GM23248 (cell line): ENCODE data around the gene ITGA4. TPM values are rescaled to one million over a fixed set of nuclear protein-coding genes. Genes with fewer than 3 reads are reported as not detected.

ENCODE experiments used
- DNase-seq: peaks from one replicate; pipeline ENCODE4 v3.0.0-alpha.2; 2015
- H2AFZ ChIP-seq: fragments of 200-600 bp; sonication (generic); 2 replicates; pipeline ENCODE4 v1.6.1; 2016; ENCODE audit warnings: antibody characterized with exemption
- H3F3A ChIP-seq: fragments of 200-600 bp; sonication (generic); 2 replicates; pipeline ENCODE4 v1.6.1; 2016; ENCODE audit warnings: mild to moderate bottlenecking, antibody characterized with exemption, mixed run types; ENCODE audit not compliant: insufficient read depth
- H3K27ac ChIP-seq: fragments of 200-600 bp; sonication (generic); 2 replicates; pipeline ENCODE4 v1.5.1; 2016; ENCODE audit warnings: mild to moderate bottlenecking
- H3K27me3 ChIP-seq: fragments of 200-600 bp; sonication (generic); replicated peaks from 2 replicates; pipeline ENCODE4 v1.6.1; 2016; ENCODE audit warnings: mild to moderate bottlenecking; ENCODE audit not compliant: insufficient read depth
- H3K36me3 ChIP-seq: fragments of 200-600 bp; sonication (generic); 2 replicates; pipeline ENCODE4 v1.6.1; 2016; ENCODE audit warnings: low read depth, mild to moderate bottlenecking
- H3K4me1 ChIP-seq: fragments of 200-600 bp; sonication (generic); 2 replicates; pipeline ENCODE4 v1.6.1; 2016; ENCODE audit warnings: mild to moderate bottlenecking; ENCODE audit not compliant: insufficient read depth
- H3K4me2 ChIP-seq: fragments of 200-600 bp; sonication (generic); one replicate; pipeline ENCODE4 v1.6.1; 2016; ENCODE audit warnings: mild to moderate bottlenecking; ENCODE audit not compliant: unreplicated experiment
- H3K4me3 ChIP-seq: fragments of 200-600 bp; sonication (generic); 2 replicates; pipeline ENCODE4 v1.5.1; 2016; ENCODE audit warnings: mild to moderate bottlenecking
- H3K79me2 ChIP-seq: fragments of 200-600 bp; sonication (generic); 2 replicates; pipeline ENCODE4 v1.6.1; 2016; ENCODE audit warnings: mild to moderate bottlenecking; ENCODE audit not compliant: insufficient read depth
- H3K9ac ChIP-seq: fragments of 200-600 bp; sonication (generic); 2 replicates; pipeline ENCODE4 v1.6.1; 2016; ENCODE audit warnings: mild to moderate bottlenecking
- H3K9me2 ChIP-seq: fragments of 200-600 bp; sonication (generic); 2 replicates; pipeline ENCODE4 v1.6.1; 2016; ENCODE audit warnings: mixed run types, mild to moderate bottlenecking, moderate library complexity; ENCODE audit not compliant: insufficient read depth
- H3K9me3 ChIP-seq: fragments of 200-600 bp; sonication (generic); one replicate; pipeline ENCODE4 v1.6.1; 2017; ENCODE audit warnings: low read depth
- H4K20me1 ChIP-seq: fragments of 200-600 bp; sonication (generic); 2 replicates; pipeline ENCODE4 v1.6.0; 2016; ENCODE audit not compliant: insufficient read depth
- EZH2 ChIP-seq: fragments of 200-600 bp; sonication (generic); IDR thresholded peaks from 2 replicates; pipeline ENCODE4 v1.6.1; 2018; ENCODE audit warnings: antibody characterized with exemption, mild to moderate bottlenecking; ENCODE audit not compliant: insufficient read depth, poor library complexity, severe bottlenecking
- EZH2phosphoT487 ChIP-seq: fragments of 200-600 bp; sonication (generic); IDR thresholded peaks from 2 replicates; pipeline ENCODE4 v1.6.1; 2018; ENCODE audit warnings: antibody characterized with exemption, moderate library complexity, mild to moderate bottlenecking, low read depth; ENCODE audit not compliant: insufficient read depth
- WGBS, 2 experiments: methylation state at CpG; one replicate each; pipeline ENCODE4 v1.1.6; 2015 to 2017; ENCODE audit warnings: low lambda C conversion rate in 2 of 2, low coverage in 1 of 2; ENCODE audit errors: missing lambda C conversion rate in 2 of 2; 5-methylcytosine and 5-hydroxymethylcytosine counted together
- in situ Hi-C: fragments of 300-500 bp; cut with MboI; formaldehyde crosslinking; loops from 2 replicates; pipeline ENCODE4 v1.15.0; 2020
- polyA plus RNA-seq: library from polyadenylated mRNA; unstranded; fragments of >200 nt; fragmentation: Nextera tagmentation; extraction: Ambion mirVana; gene quantifications from 2 replicates; pipeline ENCODE4 v1.2.1, GENCODE V29; 2016
- total RNA-seq: library from RNA; depleted of rRNA; stranded (reverse); fragments of >200 nt; shearing (Covaris generic); gene quantifications from 2 replicates; pipeline ENCODE4 v1.2.3, GENCODE V29; 2014

The ITGA4 gene
- total and polyA plus RNA-seq, 2 experiments from 2014 or later: 26.3 to 33.3 TPM

- in situ Hi-C loops: no loop called here
- no peaks in the 10 kb centered on the region for H3K9me3 ChIP-seq
- 72 to 73% methylated on average over 3 of the region's 3 CpGs for WGBS, 2 experiments
Observed at GRCh38 chr2:181474222-181474881, 17.2 kb downstream of the ITGA4 start.

GRCh38 chr2:181483211-181483610, 26.0 kb downstream of the ITGA4 start:
- Histone ChIP-seq H3K79me2 (no peaks in the 10 kb centered on the region), H3K27me3 (no peaks in the 10 kb centered on the region), H3K27ac (no peak overlapping the region), H3K36me3 (peaks cover 19% of the 10 kb centered on the region; the same call in 1 of the 2 replicates), H3K4me3 (no peak overlapping the region), H3K4me1 (no peaks in the 10 kb centered on the region), H3K9ac (no peak overlapping the region), H3K9me3 (no peaks in the 10 kb centered on the region), H3K9me2 (no peaks in the 10 kb centered on the region), H3F3A (no peaks in the 10 kb centered on the region), H2AFZ (no peak overlapping the region), H4K20me1 (no peaks in the 10 kb centered on the region), H3K4me2 (no peak overlapping the region)
- no peak for DNase-seq
- TF ChIP-seq EZH2phosphoT487: no peak
- TF ChIP-seq EZH2: no peak
- in situ Hi-C loops: no loop called here
- WGBS, 2 experiments: 94 to 96% methylated on average over 2 of the region's 2 CpGs

More at GRCh38 chr2:181474222-181474881, 17.2 kb downstream of the ITGA4 start:
- Histone ChIP-seq H3K27me3 (no peaks in the 10 kb centered on the region), H2AFZ (no peak overlapping the region), H3K27ac (no peak overlapping the region), H3F3A (no peaks in the 10 kb centered on the region), H3K9ac (no peak overlapping the region), H3K9me2 (no peaks in the 10 kb centered on the region), H3K4me2 (no peak overlapping the region), H3K4me1 (no peaks in the 10 kb centered on the region), H3K36me3 (0 out of 2 replicates have a peak, but pooled peaks cover 21% of the 10 kb centered on the region), H4K20me1 (no peaks in the 10 kb centered on the region), H3K4me3 (no peak overlapping the region), H3K79me2 (peaks cover 19% of the 10 kb centered on the region; the same call in 1 of the 2 replicates)
- DNase-seq: no peak
- TF ChIP-seq EZH2phosphoT487 (no peak), EZH2 (no peak)

GRCh38 chr2:181483876-181484275, 26.7 kb downstream of the ITGA4 start:
- no peak for DNase-seq
- Histone ChIP-seq H3K4me3 (no peak overlapping the region), H3K9ac (no peak overlapping the region), H3K79me2 (no peaks in the 10 kb centered on the region), H3K9me2 (no peaks in the 10 kb centered on the region), H3K27ac (no peak overlapping the region), H4K20me1 (no peaks in the 10 kb centered on the region), H3K4me1 (no peaks in the 10 kb centered on the region), H2AFZ (no peak overlapping the region), H3K9me3 (no peaks in the 10 kb centered on the region), H3K27me3 (no peaks in the 10 kb centered on the region), H3F3A (no peaks in the 10 kb centered on the region), H3K36me3 (peaks cover 19% of the 10 kb centered on the region; the same call in 1 of the 2 replicates), H3K4me2 (no peak overlapping the region)
- in situ Hi-C loops: no loop called here
- WGBS, 2 experiments: 100% methylated on average over 1 of the region's 1 CpG
- no peak for TF ChIP-seq EZH2
- TF ChIP-seq EZH2phosphoT487: no peak

- H3K27ac ChIP-seq: no peak overlapping the region
- no peaks in the 10 kb centered on the region for H3K79me2 ChIP-seq
- no peaks in the 10 kb centered on the region for H3K9me3 ChIP-seq
- H3K4me3 ChIP-seq: no peak overlapping the region
- WGBS, 2 experiments: 69 to 71% methylated on average over 5 of the region's 5 CpGs
- no peaks in the 10 kb centered on the region for H4K20me1 ChIP-seq
- DNase-seq: no peak
- no peaks in the 10 kb centered on the region for H3K4me1 ChIP-seq
- no peak overlapping the region for H3K4me2 ChIP-seq
- H3K9ac ChIP-seq: no peak overlapping the region
- peaks cover 19% of the 10 kb centered on the region; the same call in 1 of the 2 replicates for H3K36me3 ChIP-seq
- no peak overlapping the region for H2AFZ ChIP-seq
- TF ChIP-seq EZH2: no peak
- no peak for TF ChIP-seq EZH2phosphoT487
- no peaks in the 10 kb centered on the region for H3F3A ChIP-seq
- H3K9me2 ChIP-seq: no peaks in the 10 kb centered on the region
- no peaks in the 10 kb centered on the region for H3K27me3 ChIP-seq
- in situ Hi-C loops: no loop called here
Observed at GRCh38 chr2:181484851-181485637, 27.9 kb downstream of the ITGA4 start.
